NCI-H748 (cell line): ENCODE results near the gene RING1.

Experiments used
- DNase-seq: peaks from one replicate; lab custom pipeline; 2025; ENCODE audit not compliant: unreplicated experiment; lab: John Stamatoyannopoulos, UW

The RING1 gene

DNA sequence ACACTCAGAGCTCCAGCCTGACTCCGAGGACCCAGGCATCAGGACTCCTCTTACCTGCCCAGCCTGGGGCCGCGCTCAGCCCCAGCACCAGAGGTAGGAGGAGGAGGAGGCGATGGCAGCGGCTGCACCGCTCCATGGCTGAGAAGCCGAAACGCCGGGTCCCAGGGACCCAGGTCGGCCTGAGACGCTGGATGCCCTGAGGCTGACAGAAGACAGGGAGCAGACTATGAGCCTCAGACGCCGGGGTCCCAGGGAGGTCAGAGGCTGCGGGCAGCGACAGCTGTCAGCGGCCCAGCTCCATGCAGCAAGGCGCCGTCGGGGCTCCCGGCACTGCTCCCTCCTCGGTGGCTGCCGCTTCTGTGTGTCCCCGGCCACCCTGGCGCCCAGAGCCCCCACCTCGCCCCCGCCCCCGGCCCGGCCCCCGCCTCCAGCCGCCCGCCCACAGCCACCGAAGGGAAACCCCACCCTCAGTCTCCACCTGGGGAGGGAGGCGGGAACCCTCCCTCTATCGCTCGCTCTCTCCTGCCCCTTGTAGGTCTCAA lies 16.1 kb upstream of the RING1 start, which contains the start of gene COL11A2:
Gene COL11A2 (minus strand): TSS at position 363 of the 542 bp plus-strand sequence. CDS start 227 bp downstream, at position 136.
- DNase-seq: peak; percentile 68

DNA sequence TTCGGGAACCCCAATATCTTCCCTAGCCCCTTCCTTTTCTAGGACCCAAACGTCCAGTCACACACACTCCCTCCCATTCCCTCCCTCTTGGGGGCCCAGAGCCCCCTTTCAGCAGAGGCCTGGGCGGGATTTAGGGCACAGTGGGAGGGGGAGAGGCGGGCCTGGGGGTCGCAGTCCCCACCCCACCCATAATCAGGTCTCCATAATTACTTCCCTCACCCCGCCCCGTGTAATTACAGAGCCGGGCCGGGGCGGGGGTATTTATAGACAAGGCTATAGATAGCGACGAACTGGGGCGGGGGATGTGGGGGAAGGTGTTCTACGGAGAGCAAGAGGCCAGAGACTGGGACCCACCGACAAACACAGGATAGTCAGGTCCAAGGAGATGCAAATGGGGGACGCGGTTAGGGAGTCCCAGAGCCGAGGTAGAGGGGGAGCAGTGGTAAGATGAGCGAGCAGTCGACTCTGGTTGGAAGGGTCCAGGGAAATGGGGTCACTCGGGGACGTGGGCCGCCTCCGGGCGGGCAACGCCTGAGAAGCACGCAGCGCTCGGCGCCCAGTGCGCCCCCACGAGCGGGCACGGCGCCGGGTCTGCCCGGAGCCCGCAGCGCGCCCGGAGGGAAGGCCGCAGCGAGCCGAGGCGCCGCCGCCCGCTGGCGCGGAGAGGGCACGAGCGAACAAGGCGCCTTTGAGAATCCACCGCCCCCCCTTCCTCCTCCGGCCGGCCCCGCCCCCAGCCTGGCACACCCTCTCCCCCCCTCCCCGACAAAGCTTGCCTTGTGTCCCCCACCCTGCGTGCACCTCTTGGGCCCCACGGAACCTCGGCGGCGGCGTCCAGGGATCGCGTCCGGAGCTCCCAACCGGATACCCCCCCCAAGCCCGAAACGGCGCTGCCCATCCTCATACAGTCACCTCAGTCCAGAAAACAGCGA lies 15.4 kb upstream of the RING1 start:
- DNase-seq: peak; percentile 87

DNA sequence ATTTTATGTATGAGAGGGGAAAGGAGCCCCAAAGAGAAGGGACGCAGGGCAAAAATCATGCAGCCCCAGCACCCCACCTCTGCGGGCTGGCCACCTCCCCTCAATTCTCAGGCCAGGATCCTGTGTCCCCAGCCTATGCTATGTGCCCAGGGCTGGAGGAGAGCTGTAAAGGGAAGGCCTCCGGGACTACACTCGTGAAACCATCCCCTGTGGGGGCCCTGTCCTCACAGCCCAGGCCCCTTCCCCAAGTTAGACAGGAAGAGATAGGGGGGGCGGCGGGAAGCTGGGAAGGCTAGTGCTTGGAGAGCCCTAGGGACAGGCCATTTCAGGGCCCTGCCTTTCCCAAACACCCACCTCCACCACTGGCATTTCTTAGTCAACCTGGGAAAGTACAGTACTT lies 14.7 kb upstream of the RING1 start:
- no peak for DNase-seq

DNA sequence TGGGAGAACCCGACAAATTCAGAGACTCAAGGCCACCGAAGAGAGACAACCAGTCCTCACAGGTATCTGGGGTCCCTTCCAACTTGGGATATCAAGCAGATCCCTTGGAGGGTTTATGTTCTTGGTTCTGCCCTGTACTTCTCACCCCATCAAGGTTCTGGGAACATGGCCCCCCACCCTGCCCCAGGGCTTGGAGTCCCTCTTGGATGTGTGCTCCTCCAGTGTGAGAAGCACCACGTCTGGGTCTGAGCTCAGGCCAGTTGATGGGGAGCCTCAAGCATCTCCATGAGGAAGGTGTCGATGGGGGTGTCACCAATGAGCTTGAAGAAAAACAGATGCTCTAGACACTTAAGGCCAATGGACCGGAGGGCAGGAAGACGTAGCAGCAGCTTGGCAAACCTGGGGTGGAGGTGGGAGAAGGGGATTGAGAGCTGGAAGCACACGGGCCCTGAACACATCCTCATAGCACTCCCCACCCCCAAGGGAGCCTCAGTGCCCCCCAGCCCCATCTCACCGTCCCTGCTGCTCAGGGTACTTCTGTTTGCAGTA lies 13.8 kb upstream of the RING1 start:
- DNase-seq: no peak

DNA sequence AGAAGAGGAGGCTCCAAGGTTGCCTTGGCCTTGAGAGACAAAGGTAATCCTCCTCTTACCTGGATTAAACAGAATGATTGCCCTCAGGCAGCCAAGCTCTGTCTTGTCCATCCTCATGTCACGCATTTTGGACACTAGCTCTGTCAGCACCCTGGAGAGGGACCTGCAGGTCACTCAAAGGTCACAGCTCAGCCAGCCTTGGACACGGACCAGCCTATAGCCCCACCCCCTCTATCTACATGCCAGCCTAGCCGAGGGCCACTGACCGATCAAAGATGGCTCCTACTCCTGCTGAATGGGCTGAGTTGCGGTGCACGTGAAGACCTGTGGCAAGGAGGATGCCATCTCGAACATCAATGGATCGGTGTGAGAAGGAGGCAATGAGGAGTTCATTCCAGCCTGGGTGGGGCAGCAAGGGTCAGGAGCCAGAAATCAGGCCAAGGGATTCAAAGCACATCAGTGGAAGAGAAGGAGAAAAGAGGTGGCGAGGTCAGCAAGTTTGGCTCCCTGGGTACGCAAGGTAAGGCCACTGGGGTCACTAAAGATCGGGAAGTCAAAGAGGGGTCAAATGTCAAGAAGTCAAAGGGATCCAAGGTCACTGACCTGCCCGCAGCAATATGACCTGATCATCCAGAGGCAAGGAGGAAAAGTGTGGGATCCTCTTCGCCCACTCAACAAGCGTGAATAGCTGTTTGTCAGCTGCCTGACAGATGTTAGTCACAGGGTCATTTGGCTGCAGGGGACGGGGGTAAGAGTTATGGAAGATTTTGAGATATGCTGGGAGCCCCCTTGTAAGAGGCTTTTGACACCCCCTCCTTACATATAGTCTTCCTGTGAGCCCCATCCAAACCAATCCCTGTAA lies 12.8 kb upstream of the RING1 start:
- no peak for DNase-seq

DNA sequence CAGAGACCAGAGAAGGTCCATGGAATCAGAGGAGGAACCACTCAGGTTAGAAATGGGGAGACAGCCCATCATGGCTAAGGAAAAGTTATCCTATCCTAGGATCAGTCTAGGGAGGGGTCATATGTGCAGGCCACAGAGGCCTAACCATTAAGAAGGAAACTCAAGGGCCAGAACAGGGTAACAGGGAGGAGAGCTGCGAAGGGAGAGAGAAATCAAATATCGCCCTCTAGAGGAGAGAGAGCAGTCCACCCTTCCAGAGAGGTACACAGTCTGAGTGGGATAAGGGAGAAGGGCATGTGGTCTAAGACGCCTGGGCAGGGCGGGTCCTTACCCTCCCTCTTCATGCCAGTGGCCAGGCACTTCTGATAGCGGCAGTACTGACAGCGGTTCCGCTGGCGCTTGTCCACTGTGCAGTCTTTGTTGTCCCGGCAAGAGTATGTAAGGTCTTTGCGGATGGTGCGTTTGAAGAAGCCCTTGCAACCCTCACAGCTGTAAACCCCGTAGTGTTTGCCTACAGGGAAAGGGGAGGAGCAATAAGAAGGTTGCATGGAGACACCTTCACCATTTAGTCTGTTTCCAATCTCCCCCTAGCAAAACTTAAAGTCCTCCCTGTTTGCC lies 10.8 kb upstream of the RING1 start:
- peak; percentile 80 for DNase-seq

DNA sequence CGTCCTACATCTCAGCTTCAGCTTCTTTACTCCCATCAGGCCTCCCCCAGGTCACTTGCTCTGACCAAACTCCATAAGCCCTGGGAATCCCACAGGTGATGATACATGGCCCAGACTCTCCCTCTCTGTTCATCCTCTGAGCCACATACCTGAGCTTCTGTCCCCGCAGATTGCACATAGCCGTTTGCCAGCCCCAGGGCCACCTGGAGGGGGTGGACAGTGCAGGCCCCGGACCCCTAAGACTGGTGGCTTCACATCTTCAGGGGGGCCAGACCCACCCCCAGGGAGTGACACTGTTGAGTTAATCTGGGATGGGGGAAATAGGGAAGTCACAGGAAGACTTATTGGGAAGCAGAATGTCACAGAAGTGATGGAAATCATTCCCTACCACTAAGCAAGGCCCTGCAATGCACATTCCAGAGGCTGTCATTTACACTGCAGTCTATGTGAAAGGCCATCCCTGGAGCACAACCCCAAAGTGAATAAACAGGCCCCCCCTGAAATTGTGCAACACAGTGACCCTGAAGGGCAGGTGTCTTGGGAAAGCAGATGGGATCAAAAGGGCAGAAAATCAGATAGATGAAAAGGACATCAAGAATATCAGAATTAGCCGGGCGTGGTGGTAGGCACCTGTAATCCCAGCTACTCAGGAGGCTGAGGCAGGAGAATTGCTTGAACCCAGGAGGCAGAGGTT lies 10.0 kb upstream of the RING1 start:
- DNase-seq: no peak

DNA sequence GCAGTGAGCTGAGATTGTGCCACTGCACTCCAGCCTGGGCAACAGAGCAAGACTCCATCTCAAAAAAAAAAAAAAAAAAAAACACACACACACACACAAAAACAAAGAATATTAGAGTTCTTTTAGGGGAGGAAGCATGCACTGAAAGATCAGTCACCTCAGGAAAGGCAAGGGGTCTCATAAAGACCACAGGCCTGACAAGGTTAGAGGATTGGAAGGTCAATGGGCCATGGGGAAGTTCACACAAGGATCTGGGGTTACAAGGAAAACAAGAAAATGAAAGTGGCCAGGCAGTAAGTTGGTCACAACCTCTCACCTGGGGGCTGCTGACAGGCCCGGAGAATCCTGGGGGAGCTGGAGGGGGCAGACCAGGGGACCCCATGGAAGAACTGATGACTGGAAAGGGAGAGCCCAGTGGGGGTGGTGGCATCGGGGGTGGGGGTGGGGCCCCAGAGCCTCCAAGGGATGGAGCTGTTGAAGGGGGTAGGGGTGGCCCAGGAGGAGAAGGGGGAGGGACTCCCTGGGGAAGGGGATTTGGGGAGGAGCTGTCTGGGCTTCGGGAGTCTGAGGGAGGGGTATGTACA lies 9.4 kb upstream of the RING1 start:
- DNase-seq: no peak

DNA sequence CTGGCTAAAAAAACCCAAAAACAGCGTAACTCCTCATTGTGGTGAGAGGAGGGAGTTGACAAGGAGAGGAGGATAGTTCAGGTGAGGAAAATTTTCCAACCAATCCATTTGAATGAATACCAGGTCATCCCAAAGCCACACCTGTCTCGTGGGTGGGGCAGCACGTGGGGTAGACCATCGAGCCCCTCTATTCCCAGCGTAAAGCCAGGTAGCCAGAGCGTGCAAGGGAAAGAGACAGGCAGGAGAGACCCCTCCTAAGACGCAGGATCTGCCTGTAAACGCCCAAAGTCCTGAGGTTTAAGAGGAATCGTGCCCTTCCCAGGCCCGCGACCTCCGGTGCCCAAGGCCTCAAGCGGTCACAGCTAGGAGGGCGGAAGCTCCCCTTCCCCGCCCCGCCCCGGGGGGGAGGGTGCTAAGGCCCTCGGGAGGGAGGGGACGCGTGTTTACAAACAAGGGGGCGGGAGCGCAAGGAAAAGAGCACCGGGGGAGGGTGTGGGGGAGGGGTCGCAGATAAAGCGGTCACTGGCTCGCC lies 8.5 kb upstream of the RING1 start:
- DNase-seq: peak; percentile 86

DNA sequence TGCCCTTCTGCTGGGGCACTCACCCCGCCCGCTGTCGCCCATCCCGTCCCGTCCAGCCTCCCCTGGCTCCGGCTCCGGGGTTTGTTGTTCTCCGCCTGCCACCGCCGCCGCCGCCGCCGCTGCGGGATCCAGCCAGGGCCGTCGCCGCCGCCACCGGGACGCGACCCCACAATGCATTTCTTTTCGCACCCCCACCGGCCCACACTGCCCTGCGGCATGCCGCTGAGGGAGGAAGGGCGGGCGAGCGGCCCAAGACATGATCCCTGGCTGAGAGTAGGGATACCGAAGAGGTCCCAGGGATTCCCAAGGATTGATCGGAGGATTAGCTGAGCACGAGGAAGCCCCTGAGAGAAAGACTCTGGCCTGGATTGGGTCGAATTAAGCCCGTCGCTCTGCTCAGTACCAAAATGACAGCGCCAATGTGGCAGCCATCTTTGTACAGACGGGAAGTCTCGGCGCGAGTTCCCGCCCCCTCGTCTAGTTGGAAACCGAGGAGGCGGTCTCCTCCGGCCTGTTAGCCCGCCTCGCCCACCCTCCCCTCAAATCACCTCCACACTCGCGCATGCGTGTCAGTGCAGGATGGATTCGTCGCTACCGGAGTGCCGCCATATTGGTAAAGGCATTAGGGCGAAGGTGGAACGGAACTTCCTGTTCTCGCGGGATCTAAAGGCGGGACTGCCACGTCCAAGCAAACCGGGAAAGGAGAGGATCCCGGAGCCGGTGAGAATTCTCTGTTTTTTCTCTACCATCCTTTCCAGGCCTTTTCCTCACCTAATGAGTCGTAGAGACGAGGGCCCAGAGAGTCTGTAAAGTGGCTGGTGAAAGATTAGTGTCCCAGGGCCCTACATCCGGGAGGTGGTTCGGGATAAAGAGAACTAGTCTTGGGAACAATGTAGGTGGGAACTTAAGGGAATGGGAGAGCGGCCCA lies 7.8 kb upstream of the RING1 start, which contains the start of the genes RXRB and SLC39A7:
Gene RXRB (minus strand): TSS at position 447 of the 928 bp plus-strand sequence. CDS start 189 bp downstream, at position 258.
Gene SLC39A7 (plus strand): TSS at position 649 of the 928 bp plus-strand sequence. CDS start 379 bp downstream, outside the sequence.
- peak; percentile 100 for DNase-seq

DNA sequence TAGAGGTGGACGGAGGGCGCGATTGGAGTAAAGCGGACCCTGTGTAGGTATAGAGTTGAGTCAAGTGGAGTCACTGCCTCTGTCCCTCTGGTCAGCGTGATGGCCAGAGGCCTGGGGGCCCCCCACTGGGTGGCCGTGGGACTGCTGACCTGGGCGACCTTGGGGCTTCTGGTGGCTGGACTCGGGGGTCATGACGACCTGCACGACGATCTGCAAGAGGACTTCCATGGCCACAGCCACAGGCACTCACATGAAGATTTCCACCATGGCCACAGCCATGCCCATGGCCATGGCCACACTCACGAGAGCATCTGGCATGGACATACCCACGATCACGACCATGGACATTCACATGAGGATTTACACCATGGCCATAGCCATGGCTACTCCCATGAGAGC lies 7.2 kb upstream of the RING1 start:
- no peak for DNase-seq

DNA sequence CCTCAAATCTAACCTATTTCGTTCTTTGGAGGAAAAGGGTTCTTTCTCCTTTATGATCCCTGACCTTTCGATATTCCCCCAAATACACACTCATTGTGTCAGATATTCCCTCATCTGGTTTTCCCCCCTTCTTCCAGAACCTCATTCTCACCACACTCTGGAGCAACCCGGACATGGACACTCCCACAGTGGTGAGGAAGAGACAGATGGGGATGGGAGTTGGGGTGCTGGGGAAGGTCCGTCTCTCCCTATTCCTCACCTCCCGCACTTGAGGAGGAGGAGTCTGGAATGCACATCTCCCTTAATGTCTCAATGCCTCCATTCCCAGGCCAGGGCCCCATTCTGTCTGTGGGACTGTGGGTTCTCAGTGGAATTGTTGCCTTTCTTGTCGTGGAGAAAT lies 6.4 kb upstream of the RING1 start:
- DNase-seq: no peak

DNA sequence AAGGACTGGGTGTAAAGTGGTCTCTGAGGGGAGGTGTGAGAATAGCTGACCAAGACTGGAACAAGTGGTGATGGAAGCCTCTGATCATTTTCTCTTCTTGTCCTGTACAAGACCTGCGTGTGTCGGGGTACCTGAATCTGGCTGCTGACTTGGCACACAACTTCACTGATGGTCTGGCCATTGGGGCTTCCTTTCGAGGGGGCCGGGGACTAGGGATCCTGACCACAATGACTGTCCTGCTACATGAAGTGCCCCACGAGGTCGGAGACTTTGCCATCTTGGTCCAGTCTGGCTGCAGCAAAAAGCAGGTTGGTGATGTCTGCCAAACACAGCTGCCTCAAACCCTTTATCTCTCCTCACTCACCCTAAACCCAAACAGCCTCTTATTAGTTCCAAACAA lies 5.5 kb upstream of the RING1 start:
- no peak for DNase-seq

DNA sequence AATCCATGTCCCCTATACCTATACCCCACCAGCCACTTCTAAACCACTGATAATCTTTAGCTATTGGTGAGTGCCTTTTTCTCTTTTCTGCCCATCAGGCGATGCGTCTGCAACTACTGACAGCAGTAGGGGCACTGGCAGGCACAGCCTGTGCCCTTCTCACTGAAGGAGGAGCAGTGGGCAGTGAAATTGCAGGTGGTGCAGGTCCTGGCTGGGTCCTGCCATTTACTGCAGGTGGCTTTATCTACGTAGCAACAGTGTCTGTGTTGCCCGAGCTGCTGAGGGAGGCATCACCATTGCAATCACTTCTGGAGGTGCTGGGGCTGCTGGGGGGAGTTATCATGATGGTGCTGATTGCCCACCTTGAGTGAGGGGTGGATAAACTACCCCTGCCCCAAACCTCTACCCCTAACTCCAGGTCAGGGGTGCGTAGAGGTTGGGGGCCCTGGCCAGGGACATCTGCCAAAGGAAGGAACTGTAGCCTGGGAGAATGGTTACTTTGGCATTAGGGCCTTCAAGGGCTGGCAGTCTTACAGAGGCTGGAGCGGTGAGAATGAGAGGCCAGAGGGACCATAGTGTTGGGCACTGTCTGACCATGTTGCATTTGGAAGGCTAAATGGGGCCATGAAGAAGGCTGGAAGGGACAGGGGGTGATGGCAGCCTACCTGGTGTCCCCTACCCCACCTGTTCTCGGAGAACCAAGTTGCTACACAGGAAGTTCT lies 4.7 kb upstream of the RING1 start:
- DNase-seq: no peak

DNA sequence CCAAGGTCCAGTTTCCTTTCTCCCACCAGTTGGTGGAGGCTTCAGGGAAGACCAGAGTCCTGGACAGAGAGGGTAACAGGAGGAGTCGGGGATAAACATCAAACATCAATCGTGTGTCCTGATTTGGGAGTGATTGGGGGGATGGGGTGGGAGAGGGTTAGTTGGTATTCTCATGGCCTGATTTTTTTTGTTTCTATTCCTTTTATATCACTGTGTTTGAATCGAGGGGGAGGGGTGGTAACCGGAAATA lies 4.2 kb upstream of the RING1 start:
- DNase-seq: no peak

DNA sequence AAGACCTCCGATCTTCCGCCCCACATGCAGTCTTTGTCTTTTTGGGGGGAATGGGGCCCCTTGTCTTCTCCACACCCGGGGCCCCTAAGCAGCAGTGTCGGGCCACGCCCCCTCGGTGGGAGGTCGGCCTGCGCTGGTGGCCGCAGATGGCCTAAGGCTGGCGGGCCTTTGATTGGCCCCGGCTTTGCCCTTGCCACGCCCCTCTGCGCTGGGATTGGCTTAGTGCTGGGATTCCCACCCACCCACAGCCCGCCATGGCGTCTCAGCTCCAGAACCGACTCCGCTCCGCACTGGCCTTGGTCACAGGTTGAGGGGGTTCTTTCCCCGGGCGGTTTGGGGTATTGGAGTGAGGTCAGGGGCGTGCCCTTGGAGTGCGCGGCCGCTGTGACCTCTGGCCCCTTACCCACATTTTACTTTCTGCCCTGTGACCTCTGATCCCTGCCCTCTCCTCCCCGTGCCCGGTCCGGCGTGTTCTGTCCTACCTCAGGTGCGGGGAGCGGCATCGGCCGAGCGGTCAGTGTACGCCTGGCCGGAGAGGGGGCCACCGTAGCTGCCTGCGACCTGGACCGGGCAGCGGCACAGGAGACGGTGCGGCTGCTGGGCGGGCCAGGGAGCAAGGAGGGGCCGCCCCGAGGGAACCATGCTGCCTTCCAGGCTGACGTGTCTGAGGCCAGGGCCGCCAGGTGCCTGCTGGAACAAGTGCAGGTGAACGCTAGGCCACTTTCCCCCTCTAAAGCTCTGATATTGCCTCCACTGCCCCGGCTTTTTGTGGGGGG lies 3.7 kb upstream of the RING1 start, which contains the start of gene HSD17B8:
Gene HSD17B8 (plus strand): TSS at position 241 of the 776 bp plus-strand sequence. CDS start 14 bp downstream, at position 255.
- DNase-seq: peak; percentile 98
